Calu3 (cell line): ENCODE results near the gene IGF1R. TPM values are rescaled to one million over a fixed set of nuclear protein-coding genes. Genes with fewer than 3 reads are reported as not detected.

Source experiments
- BruUV-seq: library from RNA; stranded (reverse); fragments of 400-500 nt; replicated peaks from 2 replicates; lab custom pipeline; 2021; lab: Mats Ljungman, UMichigan
- CTCF ChIA-PET: fragments of 300-600 bp; sonication (Branson Sonifier 250); formaldehyde crosslinking; loops from one replicate; lab custom pipeline; 2022; ENCODE audit warnings: antibody characterized with exemption; lab: Charles Lee
- DNase-seq: peaks from one replicate; pipeline ENCODE4 v3.0.0; 2022
- H3K27ac Mint-ChIP-seq: one replicate; pipeline ENCODE4 v1.8.0; 2022; ENCODE audit warnings: mixed read lengths; ENCODE audit not compliant: unreplicated experiment
- H3K27me3 Mint-ChIP-seq: one replicate; pipeline ENCODE4 v1.8.0; 2022; ENCODE audit warnings: mixed read lengths; ENCODE audit not compliant: unreplicated experiment
- H3K36me3 Mint-ChIP-seq: one replicate; pipeline ENCODE4 v1.8.0; 2022; ENCODE audit warnings: mild to moderate bottlenecking, moderate library complexity, mixed read lengths; ENCODE audit not compliant: insufficient read depth, unreplicated experiment
- H3K4me1 Mint-ChIP-seq: one replicate; pipeline ENCODE4 v1.8.0; 2022; ENCODE audit warnings: mild to moderate bottlenecking, low read depth, mixed read lengths; ENCODE audit not compliant: unreplicated experiment
- H3K4me3 Mint-ChIP-seq: one replicate; pipeline ENCODE4 v1.8.0; 2022; ENCODE audit warnings: mild to moderate bottlenecking, low read depth, moderate library complexity, mixed read lengths; ENCODE audit not compliant: unreplicated experiment
- H3K9me3 Mint-ChIP-seq: one replicate; pipeline ENCODE4 v1.8.0; 2022; ENCODE audit warnings: low read depth, mixed read lengths; ENCODE audit not compliant: unreplicated experiment
- intact Hi-C: fragments of 100-400 bp; cut with micrococcal nuclease; formaldehyde crosslinking; loops from one replicate; pipeline ENCODE4 v1.10.0; 2022; ENCODE audit not compliant: unreplicated experiment
- total RNA-seq: library from RNA; stranded (reverse); gene quantifications from 2 replicates; pipeline ENCODE4 v1.2.3, GENCODE V29; 2022
- TF ChIP-seq, protein P1 (sequence below): fragments of 200-600 bp; IDR thresholded peaks from one replicate; pipeline ENCODE4 v1.8.0; 2022; ENCODE audit warnings: antibody characterized with exemption; ENCODE audit not compliant: unreplicated experiment

IGF1R gene
- total RNA-seq, 1 experiment from 2014 or later, result 73.9 TPM

DNA sequence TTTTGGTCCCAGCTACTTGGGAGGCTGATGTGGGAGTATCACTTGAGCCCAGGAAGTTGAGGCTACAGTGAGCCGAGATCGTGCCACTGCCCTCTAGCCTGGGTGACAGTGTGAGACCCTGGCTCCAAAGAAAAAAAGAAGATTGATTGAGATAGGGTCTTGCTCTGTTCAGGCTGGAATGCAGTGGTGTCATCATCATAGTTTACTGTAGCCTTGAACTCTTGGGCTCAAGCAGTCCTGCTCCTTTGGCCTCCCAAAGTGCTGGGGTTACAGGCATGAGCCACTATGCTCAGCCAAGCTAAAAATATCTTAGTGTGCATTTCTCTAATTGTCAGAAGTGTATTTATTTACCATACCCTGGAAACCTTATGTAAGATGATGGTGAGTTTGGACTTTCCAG lies 43.9 kb downstream of the IGF1R start:
- BruUV-seq, result no TSS peak
- CTCF ChIA-PET, result interaction anchor here (0.6 kb wide), 1 partner anchor 31 kb away, joined by 7 read pairs; no protein-coding TSS in a partner anchor
- TF ChIP-seq, protein P1, sequence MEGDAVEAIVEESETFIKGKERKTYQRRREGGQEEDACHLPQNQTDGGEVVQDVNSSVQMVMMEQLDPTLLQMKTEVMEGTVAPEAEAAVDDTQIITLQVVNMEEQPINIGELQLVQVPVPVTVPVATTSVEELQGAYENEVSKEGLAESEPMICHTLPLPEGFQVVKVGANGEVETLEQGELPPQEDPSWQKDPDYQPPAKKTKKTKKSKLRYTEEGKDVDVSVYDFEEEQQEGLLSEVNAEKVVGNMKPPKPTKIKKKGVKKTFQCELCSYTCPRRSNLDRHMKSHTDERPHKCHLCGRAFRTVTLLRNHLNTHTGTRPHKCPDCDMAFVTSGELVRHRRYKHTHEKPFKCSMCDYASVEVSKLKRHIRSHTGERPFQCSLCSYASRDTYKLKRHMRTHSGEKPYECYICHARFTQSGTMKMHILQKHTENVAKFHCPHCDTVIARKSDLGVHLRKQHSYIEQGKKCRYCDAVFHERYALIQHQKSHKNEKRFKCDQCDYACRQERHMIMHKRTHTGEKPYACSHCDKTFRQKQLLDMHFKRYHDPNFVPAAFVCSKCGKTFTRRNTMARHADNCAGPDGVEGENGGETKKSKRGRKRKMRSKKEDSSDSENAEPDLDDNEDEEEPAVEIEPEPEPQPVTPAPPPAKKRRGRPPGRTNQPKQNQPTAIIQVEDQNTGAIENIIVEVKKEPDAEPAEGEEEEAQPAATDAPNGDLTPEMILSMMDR, result no peak
- Mint-ChIP-seq H3K4me1 (peaks cover 43% of the 10 kb centered on the region), H3K9me3 (no peaks in the 10 kb centered on the region), H3K36me3 (no peaks in the 10 kb centered on the region), H3K4me3 (no peak overlapping the region), H3K27ac (no peak overlapping the region), H3K27me3 (no peaks in the 10 kb centered on the region)
- intact Hi-C loops, result no loop called here
- DNase-seq, result no peak

DNA sequence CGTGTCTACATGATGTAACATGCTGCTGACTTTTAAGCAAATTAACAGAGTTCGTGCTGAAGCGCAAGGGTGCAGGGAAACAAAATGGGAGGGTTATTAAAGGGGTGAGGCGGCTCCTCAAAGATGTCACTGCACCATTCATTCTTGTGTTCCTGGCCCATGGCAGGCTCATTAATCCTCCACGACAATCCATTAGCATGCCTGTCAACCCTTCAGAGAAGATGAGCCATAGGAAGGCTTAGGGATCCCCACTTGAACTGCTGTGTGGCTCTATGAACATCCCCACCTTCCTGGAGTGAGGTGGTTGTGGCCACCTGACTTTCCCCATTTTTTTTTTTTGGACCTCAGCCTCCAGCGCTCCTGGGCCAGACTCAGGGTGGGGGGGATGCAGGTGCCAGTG lies 45.8 kb downstream of the IGF1R start:
- DNase-seq, result no peak
- Mint-ChIP-seq H3K9me3 (no peaks in the 10 kb centered on the region), H3K4me1 (peaks cover 35% of the 10 kb centered on the region), H3K27me3 (no peaks in the 10 kb centered on the region), H3K4me3 (no peak overlapping the region), H3K27ac (no peak overlapping the region), H3K36me3 (no peaks in the 10 kb centered on the region)
- intact Hi-C loops, result no loop called here
- BruUV-seq, result no TSS peak
- TF ChIP-seq, protein P1, result no peak
- CTCF ChIA-PET, result no interaction called here

DNA sequence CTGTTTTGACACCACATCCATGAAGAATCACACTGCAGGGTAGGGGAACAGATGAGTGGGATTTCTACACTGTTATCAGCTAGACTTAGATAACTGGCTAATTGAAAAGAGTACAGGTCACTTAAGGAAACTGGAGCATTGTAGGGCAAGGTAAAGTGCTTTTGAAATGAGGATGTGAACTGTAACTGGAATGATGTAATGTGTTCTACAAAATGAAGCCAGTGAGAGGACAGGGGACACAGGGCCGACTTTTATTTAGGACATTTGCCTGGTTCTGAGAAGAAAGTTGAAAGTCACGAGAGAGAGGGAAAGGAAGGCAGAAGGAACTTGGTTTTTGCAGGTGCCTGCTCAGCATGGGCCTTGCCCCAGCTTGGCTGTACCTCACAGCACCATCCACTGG lies 50.5 kb downstream of the IGF1R start:
- CTCF ChIA-PET, result no interaction called here
- TF ChIP-seq, protein P1, result no peak
- intact Hi-C loops, result no loop called here
- DNase-seq, result no peak
- Mint-ChIP-seq H3K4me3 (no peak overlapping the region), H3K27me3 (no peaks in the 10 kb centered on the region), H3K4me1 (peaks cover 34% of the 10 kb centered on the region), H3K27ac (no peak overlapping the region), H3K36me3 (no peaks in the 10 kb centered on the region), H3K9me3 (no peaks in the 10 kb centered on the region)
- no TSS peak for BruUV-seq

DNA sequence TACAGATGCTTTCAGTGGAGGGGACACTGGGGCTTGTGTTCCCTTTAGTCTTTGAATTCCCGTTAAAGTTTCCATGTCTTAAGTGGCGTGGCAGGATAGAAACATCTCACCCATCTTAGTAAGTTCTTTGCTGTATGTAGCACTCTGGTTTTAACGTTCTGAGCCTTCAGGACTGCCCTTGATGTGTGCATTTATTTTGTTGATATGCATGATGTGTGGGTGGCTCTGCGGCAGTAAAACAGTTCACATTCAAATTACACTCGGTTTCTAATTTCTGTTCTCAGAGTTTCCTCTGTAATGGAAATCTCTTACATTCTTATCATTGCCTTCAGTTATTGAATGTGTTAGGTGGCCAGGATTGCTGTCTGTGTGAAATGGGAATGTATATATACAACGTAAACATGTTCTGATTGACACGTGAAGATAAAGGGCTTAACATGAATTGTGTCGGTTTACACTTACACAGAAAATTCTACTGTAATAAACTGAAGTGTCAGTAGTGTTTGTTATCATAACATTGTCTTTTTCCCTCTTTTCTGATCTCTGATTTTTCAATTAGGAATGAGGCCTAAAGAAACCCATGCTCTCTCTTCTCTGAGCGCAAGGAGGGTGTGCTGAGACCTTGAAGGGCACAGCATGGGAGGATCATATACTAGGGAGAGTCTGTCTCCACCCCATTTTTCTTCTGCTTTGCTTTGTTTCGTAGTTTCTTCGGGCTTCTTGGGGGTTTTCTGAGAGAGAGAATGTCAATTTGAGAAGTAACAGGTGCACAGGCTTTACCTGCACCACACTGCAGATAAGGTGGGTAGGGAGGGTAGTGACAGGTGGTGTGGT lies 51.5 kb downstream of the IGF1R start:
- H3K4me1 Mint-ChIP-seq, result peaks cover 34% of the 10 kb centered on the region
- CTCF ChIA-PET, result no interaction called here
- no peak overlapping the region for H3K4me3 Mint-ChIP-seq
- no peaks in the 10 kb centered on the region for H3K27me3 Mint-ChIP-seq
- intact Hi-C loops, result no loop called here
- no peaks in the 10 kb centered on the region for H3K36me3 Mint-ChIP-seq
- DNase-seq, result no peak
- H3K9me3 Mint-ChIP-seq, result no peaks in the 10 kb centered on the region
- no TSS peak for BruUV-seq
- TF ChIP-seq, protein P1, result no peak
- H3K27ac Mint-ChIP-seq, result no peak overlapping the region
